ENCODE data around the gene SH3GL3.

DNA sequence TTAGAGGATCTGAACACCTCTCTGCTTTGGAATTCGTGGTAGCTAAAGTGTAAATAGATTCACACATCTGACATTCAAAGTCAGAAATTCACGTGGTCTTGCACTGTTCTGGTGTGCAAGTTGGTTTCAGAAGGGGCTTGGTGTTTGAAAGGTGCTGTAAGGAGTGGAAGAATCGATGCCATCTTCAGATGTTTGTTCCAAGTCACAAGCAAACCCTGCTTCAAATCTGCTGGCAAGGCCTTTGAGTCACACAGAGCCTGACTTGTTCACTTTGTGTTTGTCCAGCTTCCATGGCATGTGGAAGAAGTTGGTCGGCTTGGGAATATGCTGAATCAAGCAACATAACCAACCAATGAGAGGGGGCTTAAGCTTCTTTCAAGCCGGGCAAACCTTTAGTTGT is 44.3 kb downstream of the SH3GL3 start:
- TF ChIP-seq, protein P1, sequence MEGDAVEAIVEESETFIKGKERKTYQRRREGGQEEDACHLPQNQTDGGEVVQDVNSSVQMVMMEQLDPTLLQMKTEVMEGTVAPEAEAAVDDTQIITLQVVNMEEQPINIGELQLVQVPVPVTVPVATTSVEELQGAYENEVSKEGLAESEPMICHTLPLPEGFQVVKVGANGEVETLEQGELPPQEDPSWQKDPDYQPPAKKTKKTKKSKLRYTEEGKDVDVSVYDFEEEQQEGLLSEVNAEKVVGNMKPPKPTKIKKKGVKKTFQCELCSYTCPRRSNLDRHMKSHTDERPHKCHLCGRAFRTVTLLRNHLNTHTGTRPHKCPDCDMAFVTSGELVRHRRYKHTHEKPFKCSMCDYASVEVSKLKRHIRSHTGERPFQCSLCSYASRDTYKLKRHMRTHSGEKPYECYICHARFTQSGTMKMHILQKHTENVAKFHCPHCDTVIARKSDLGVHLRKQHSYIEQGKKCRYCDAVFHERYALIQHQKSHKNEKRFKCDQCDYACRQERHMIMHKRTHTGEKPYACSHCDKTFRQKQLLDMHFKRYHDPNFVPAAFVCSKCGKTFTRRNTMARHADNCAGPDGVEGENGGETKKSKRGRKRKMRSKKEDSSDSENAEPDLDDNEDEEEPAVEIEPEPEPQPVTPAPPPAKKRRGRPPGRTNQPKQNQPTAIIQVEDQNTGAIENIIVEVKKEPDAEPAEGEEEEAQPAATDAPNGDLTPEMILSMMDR (IDR thresholded peaks at IDR 0.05): no peak
- no peak for TF ChIP-seq POLR2A (IDR thresholded peaks at IDR 0.05)
